A549 (cell line): ENCODE measurements around the gene MROH2A. TPM values are rescaled to one million over a fixed set of nuclear protein-coding genes. Genes with fewer than 3 reads are reported as not detected.

Source experiments
- ATAC-seq, 2 experiments: fragments of 200-7000 bp in 1 of 2; fragments of >200 bp in 1 of 2; cut with Nextera tagmentation in 1 of 2; cut with Tn5 transposase in 1 of 2; 3 replicates each; pipeline versions ENCODE4 v1.8.0 to v1.9.1; 2018 to 2020; ENCODE audit warnings: mild to moderate bottlenecking in 1 of 2, moderate library complexity in 1 of 2
- CTCF ChIA-PET: fragments of 300-600 bp; sonication (Branson Sonifier 250); formaldehyde crosslinking; extraction: SDS; loops from one replicate; lab custom pipeline; 2021; ENCODE audit warnings: antibody characterized with exemption, inconsistent platforms; lab: Yijun Ruan, JAX
- POLR2A ChIA-PET: fragments of 350-600 bp; formaldehyde crosslinking; extraction: SDS; loops from one replicate; lab custom pipeline; 2021; ENCODE audit warnings: antibody characterized with exemption, inconsistent platforms; lab: Yijun Ruan, JAX
- DNase-seq, 2 experiments: peaks; one replicate each; pipeline versions ENCODE4 v3.0.0 to v3.0.0-alpha.2; 2011 to 2016; ENCODE audit warnings: low read depth in 1 of 2, low spot score in 1 of 2
- FAIRE-seq: peaks from 2 replicates; lab custom pipeline; 2011; peaks lifted over from hg19 to GRCh38; lab: Jason Lieb, UNC
- H3K27ac ChIP-seq, 2 experiments: fragments of >200 bp; sonication (Bioruptor Twin); formaldehyde crosslinking; 3 replicates each; pipeline ENCODE4 v1.5.1; 2016 to 2017
- H3K4me1 ChIP-seq: fragments of >200 bp; sonication (Bioruptor Twin); formaldehyde crosslinking; 3 replicates; pipeline ENCODE4 v1.6.1; 2016
- H3K4me2 ChIP-seq: fragments of >200 bp; sonication (Bioruptor Twin); formaldehyde crosslinking; 3 replicates; pipeline ENCODE4 v1.6.1; 2016
- H3K4me3 ChIP-seq: fragments of >200 bp; sonication (Bioruptor Twin); formaldehyde crosslinking; 3 replicates; pipeline ENCODE4 v1.5.1; 2016
- H3K9me3 ChIP-seq: fragments of >200 bp; sonication (Bioruptor Twin); formaldehyde crosslinking; 3 replicates; pipeline ENCODE4 v1.6.1; 2016
- CBX8 ChIP-seq: fragments of 200-600 bp; sonication (generic); IDR thresholded peaks from 2 replicates; pipeline ENCODE4 v1.6.1; 2016
- CHD4 ChIP-seq: fragments of 200-600 bp; sonication (generic); IDR thresholded peaks from 2 replicates; pipeline ENCODE4 v1.6.1; 2016; ENCODE audit warnings: antibody characterized with exemption, mild to moderate bottlenecking, borderline replicate concordance
- EP300 ChIP-seq, 2 experiments: fragments of >200 bp; sonication (Bioruptor Twin); formaldehyde crosslinking; IDR thresholded peaks; 2 replicates in 1 of 2; 3 replicates in 1 of 2; pipeline ENCODE4 v1.6.1; 2016 to 2017
- FOSB ChIP-seq: fragments of 250-450 bp; sonication (Bioruptor Pico); IDR thresholded peaks from 2 replicates; pipeline ENCODE4 v1.5.0; 2020; ENCODE audit warnings: mild to moderate bottlenecking, moderate library complexity
- GATA3 ChIP-seq: IDR thresholded peaks from 2 replicates; pipeline ENCODE4 v1.6.1; 2012; ENCODE audit warnings: borderline replicate concordance
- HEYL ChIP-seq: fragments of 250-450 bp; sonication (Bioruptor Pico); IDR thresholded peaks from 2 replicates; pipeline ENCODE4 v1.8.0; 2021; ENCODE audit warnings: mild to moderate bottlenecking, moderate library complexity
- HOXA7 ChIP-seq: fragments of 250-450 bp; sonication (Bioruptor Pico); IDR thresholded peaks from 2 replicates; pipeline ENCODE4 v1.5.0; 2020; ENCODE audit warnings: mild to moderate bottlenecking, moderate library complexity
- HOXB13 ChIP-seq: fragments of 250-450 bp; sonication (Bioruptor Pico); IDR thresholded peaks from 2 replicates; pipeline ENCODE4 v1.5.0; 2020; ENCODE audit warnings: low read depth, mild to moderate bottlenecking, moderate library complexity
- JUN ChIP-seq, 2 experiments: fragments of >200 bp; sonication (Bioruptor Twin); formaldehyde crosslinking; IDR thresholded peaks; 2 replicates in 1 of 2; 3 replicates in 1 of 2; pipeline ENCODE4 v1.6.1; 2016 to 2017
- JUNB ChIP-seq: fragments of >200 bp; sonication (Bioruptor Twin); formaldehyde crosslinking; IDR thresholded peaks from 2 replicates; pipeline ENCODE4 v1.6.1; 2016
- KDM1A ChIP-seq: fragments of 200-600 bp; sonication (generic); IDR thresholded peaks from 2 replicates; pipeline ENCODE4 v1.6.1; 2016; ENCODE audit warnings: low read depth, mild to moderate bottlenecking
- KDM5A ChIP-seq: fragments of 200-600 bp; sonication (generic); IDR thresholded peaks from 2 replicates; pipeline ENCODE4 v1.6.1; 2016; ENCODE audit warnings: antibody characterized with exemption, mild to moderate bottlenecking
- NFE2L2 ChIP-seq: fragments of 150-350 bp; conservative IDR thresholded peaks from 2 replicates; pipeline ENCODE4 v1.6.1; 2014; ENCODE audit warnings: low read length
- NR3C1 ChIP-seq: fragments of >200 bp; sonication (Bioruptor Twin); formaldehyde crosslinking; IDR thresholded peaks from 3 replicates; pipeline ENCODE4 v1.6.1; 2017
- TP53 ChIP-seq: fragments of 250-450 bp; sonication (Bioruptor Pico); IDR thresholded peaks from 2 replicates; pipeline ENCODE4 v1.5.0; 2021; ENCODE audit warnings: mild to moderate bottlenecking, moderate library complexity
- ZFP36 ChIP-seq: fragments of 450-650 bp; IDR thresholded peaks from 2 replicates; pipeline ENCODE4 v1.6.1; 2014; ENCODE audit warnings: borderline replicate concordance; ENCODE audit not compliant: partially characterized antibody
- ZSCAN20 ChIP-seq: fragments of 250-450 bp; sonication (Bioruptor Pico); IDR thresholded peaks from 2 replicates; pipeline ENCODE4 v1.8.0; 2022; ENCODE audit warnings: mild to moderate bottlenecking, moderate library complexity
- WGBS: methylation state at CpG from one replicate; pipeline ENCODE4 v1.1.6; 2017; ENCODE audit errors: missing lambda C conversion rate; 5-methylcytosine and 5-hydroxymethylcytosine counted together
- polyA plus RNA-seq, 4 experiments: library from polyadenylated mRNA; depleted of rRNA in 3 of 4; stranded (reverse); fragments of >200 nt; fragmentation: RNase III in 1 of 4; extraction: RNeasy Plus Mini Kit Qiagen cat#74134 plus additional on column Dnase treatment in 1 of 4; gene quantifications; 2 replicates in 3 of 4; 3 replicates in 1 of 4; pipeline ENCODE4 v1.2.3, GENCODE V29; 2011 to 2017
- TF ChIP-seq, protein P1 (sequence below): fragments of 250-450 bp; sonication (Bioruptor Pico); IDR thresholded peaks from 2 replicates; pipeline ENCODE4 v1.5.0; 2020; ENCODE audit warnings: low read depth, mild to moderate bottlenecking, moderate library complexity
- TF ChIP-seq, protein P2 (sequence below): fragments of >200 bp; sonication (Bioruptor Twin); formaldehyde crosslinking; IDR thresholded peaks from 2 replicates; pipeline ENCODE4 v1.6.1; 2016
- TF ChIP-seq, protein P3 (sequence below): fragments of 250-450 bp; sonication (Bioruptor Pico); IDR thresholded peaks from 2 replicates; pipeline ENCODE4 v1.5.0; 2021; ENCODE audit warnings: mild to moderate bottlenecking, moderate library complexity, borderline replicate concordance
- TF ChIP-seq, protein P4 (sequence below): fragments of 450-650 bp; IDR thresholded peaks from 2 replicates; pipeline ENCODE4 v1.6.1; 2014; ENCODE audit warnings: antibody characterized with exemption
- TF ChIP-seq, protein P5 (sequence below): IDR thresholded peaks from 2 replicates; pipeline ENCODE4 v1.6.1; 2012
- TF ChIP-seq, protein P6 (sequence below): IDR thresholded peaks from 2 replicates; pipeline ENCODE4 v1.6.1; 2012; ENCODE audit warnings: low read depth, borderline replicate concordance

MROH2A gene
- polyA plus RNA-seq, 2 of the 4 experiments (the other 2 are of a cell fraction), result 0.10 to 0.63 TPM

DNA sequence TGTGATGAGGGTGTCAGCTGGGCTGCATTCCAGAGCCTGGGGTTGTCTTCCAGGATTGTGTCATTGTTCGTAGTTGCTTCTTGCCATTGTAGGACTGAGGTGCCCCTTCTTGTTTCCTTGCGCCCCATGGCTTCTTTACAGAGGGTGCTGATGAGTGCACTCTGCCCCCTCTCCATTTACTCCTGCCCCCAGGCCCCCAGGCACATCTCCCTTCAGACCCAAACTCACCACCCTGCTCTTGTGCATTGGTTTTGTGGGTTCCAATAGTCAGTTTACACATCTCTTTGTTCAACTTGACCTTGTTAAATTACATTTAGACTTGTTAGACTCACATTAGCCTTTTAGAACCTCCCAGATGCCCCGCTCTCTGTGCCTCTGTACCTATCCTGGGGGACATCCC, 43.1 kb downstream of the MROH2A start:
- FAIRE-seq (no peak), ATAC-seq (no peak), DNase-seq (no peak)
- CTCF ChIA-PET, result interaction anchor here (0.6 to 1.9 kb wide), 5 partner anchors 12 to 110 kb away, joined by 3 to 12 read pairs (median 3); no protein-coding TSS in a partner anchor
- peak overlapping the region in 1 of 2 experiments; percentile 81; a peak in 3 of 6 replicates for H3K27ac ChIP-seq
- H3K4me3 ChIP-seq, result no peak overlapping the region
- H3K9me3 ChIP-seq, result 0 out of 3 replicates have a peak, but pooled peaks cover 1% of the 10 kb centered on the region
- TF ChIP-seq TP53 (CRISPR knock-in tag) (no peak), HEYL (CRISPR knock-in tag) (no peak), NR3C1 (no peak), CHD4 (no peak), KDM5A (no peak), JUN (IDR thresholded peaks at IDR 0.05) (no peak), NFE2L2 (no peak), HOXA7 (CRISPR knock-in tag) (no peak), HOXB13 (CRISPR knock-in tag) (no peak), JUNB (no peak), FOSB (CRISPR knock-in tag) (no peak), KDM1A (no peak), CBX8 (no peak), GATA3 (no peak), ZFP36 (no peak)
- TF ChIP-seq, protein P1, sequence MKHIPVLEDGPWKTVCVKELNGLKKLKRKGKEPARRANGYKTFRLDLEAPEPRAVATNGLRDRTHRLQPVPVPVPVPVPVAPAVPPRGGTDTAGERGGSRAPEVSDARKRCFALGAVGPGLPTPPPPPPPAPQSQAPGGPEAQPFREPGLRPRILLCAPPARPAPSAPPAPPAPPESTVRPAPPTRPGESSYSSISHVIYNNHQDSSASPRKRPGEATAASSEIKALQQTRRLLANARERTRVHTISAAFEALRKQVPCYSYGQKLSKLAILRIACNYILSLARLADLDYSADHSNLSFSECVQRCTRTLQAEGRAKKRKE (CRISPR knock-in tag), result no peak
- TF ChIP-seq, protein P2, sequence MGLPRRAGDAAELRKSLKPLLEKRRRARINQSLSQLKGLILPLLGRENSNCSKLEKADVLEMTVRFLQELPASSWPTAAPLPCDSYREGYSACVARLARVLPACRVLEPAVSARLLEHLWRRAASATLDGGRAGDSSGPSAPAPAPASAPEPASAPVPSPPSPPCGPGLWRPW, result no peak
- TF ChIP-seq, protein P3, sequence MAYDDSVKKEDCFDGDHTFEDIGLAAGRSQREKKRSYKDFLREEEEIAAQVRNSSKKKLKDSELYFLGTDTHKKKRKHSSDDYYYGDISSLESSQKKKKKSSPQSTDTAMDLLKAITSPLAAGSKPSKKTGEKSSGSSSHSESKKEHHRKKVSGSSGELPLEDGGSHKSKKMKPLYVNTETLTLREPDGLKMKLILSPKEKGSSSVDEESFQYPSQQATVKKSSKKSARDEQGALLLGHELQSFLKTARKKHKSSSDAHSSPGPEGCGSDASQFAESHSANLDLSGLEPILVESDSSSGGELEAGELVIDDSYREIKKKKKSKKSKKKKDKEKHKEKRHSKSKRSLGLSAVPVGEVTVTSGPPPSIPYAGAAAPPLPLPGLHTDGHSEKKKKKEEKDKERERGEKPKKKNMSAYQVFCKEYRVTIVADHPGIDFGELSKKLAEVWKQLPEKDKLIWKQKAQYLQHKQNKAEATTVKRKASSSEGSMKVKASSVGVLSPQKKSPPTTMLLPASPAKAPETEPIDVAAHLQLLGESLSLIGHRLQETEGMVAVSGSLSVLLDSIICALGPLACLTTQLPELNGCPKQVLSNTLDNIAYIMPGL (CRISPR knock-in tag), result no peak
- TF ChIP-seq, protein P4, sequence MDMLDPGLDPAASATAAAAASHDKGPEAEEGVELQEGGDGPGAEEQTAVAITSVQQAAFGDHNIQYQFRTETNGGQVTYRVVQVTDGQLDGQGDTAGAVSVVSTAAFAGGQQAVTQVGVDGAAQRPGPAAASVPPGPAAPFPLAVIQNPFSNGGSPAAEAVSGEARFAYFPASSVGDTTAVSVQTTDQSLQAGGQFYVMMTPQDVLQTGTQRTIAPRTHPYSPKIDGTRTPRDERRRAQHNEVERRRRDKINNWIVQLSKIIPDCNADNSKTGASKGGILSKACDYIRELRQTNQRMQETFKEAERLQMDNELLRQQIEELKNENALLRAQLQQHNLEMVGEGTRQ, result no peak
- TF ChIP-seq, protein P5, sequence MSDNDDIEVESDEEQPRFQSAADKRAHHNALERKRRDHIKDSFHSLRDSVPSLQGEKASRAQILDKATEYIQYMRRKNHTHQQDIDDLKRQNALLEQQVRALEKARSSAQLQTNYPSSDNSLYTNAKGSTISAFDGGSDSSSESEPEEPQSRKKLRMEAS, result no peak
- TF ChIP-seq, all 56 proteins: peak for 0
- WGBS, result 94% methylated on average over 3 of the region's 3 CpGs
- POLR2A ChIA-PET, result interaction anchor here (1.2 kb wide), 1 partner anchor 248 kb away, joined by 11 read pairs; no protein-coding TSS in a partner anchor
- peaks cover 33% of the 10 kb centered on the region for H3K4me1 ChIP-seq
- H3K4me2 ChIP-seq, result no peak overlapping the region

DNA sequence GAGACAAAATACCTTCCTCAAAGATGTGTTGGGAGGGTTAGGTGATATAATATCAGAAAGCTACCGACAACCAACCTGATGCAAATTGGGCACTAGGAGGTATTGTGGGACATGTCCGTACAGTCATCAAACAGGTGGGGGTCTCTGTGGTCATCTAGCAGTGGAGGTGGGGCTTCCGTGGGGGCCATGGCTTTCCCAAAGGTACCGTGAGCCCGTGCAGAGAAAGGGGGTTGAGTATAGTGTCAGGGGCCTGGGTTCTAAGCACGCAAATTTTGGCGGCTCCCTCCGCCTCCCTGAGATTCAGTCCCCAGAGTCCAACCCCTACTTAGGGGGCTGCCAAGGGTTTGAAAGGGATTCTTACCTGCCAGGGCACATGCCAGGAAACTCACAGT, 43.6 kb downstream of the MROH2A start:
- no peak overlapping the region for H3K4me3 ChIP-seq
- DNase-seq (no peak), FAIRE-seq (no peak), ATAC-seq (no peak)
- 0 out of 3 replicates have a peak, but pooled peaks cover 6% of the 10 kb centered on the region for H3K9me3 ChIP-seq
- TF ChIP-seq ZSCAN20, result no peak
- no peak for TF ChIP-seq KDM5A
- no peak for TF ChIP-seq EP300 (IDR thresholded peaks at IDR 0.05)
- TF ChIP-seq, protein P6, sequence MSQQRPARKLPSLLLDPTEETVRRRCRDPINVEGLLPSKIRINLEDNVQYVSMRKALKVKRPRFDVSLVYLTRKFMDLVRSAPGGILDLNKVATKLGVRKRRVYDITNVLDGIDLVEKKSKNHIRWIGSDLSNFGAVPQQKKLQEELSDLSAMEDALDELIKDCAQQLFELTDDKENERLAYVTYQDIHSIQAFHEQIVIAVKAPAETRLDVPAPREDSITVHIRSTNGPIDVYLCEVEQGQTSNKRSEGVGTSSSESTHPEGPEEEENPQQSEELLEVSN, result no peak
- peak overlapping the region in 1 of 2 experiments; percentile 81; a peak in 3 of 6 replicates for H3K27ac ChIP-seq
- H3K4me1 ChIP-seq, result peaks cover 28% of the 10 kb centered on the region
- 94% methylated on average over 8 of the region's 8 CpGs for WGBS
- POLR2A ChIA-PET, result no interaction called here
- CTCF ChIA-PET, result interaction anchor here (1.9 kb wide), 1 partner anchor 31 kb away, joined by 3 read pairs; no protein-coding TSS in a partner anchor
- H3K4me2 ChIP-seq, result no peak overlapping the region
